SK-N-MC (cell line): ENCODE results near the gene ADK.

Experiments used
- DNase-seq: peaks from one replicate; pipeline ENCODE4 v3.0.0-alpha.2; 2011; ENCODE audit warnings: low read depth, low spot score
- H3K27ac ChIP-seq: fragments of 200-600 bp; sonication (generic); 2 replicates; pipeline ENCODE4 v1.5.1; 2016; ENCODE audit warnings: mixed run types
- H3K36me3 ChIP-seq: fragments of 200-600 bp; sonication (generic); 2 replicates; pipeline ENCODE4 v1.6.1; 2017; ENCODE audit warnings: antibody characterized with exemption, low read length, mixed read lengths; ENCODE audit not compliant: insufficient read depth
- H3K4me3 ChIP-seq: fragments of 200-600 bp; sonication (generic); 2 replicates; pipeline ENCODE4 v1.5.1; 2016
- H3K9ac ChIP-seq: fragments of 200-600 bp; sonication (generic); 2 replicates; pipeline ENCODE4 v1.8.0; 2017; ENCODE audit warnings: mixed run types, mixed read lengths; ENCODE audit not compliant: insufficient read length
- H3K9me3 ChIP-seq: fragments of 200-600 bp; sonication (generic); 2 replicates; pipeline ENCODE4 v1.6.1; 2017; ENCODE audit warnings: low read depth, mild to moderate bottlenecking, antibody characterized with exemption, low read length, moderate library complexity, mixed read lengths
- EZH2 ChIP-seq: fragments of 200-600 bp; sonication (generic); IDR thresholded peaks from one replicate; pipeline ENCODE4 v1.6.1; 2017; ENCODE audit warnings: antibody characterized with exemption
- FOXP2 ChIP-seq: optimal IDR thresholded peaks from 2 replicates; pipeline ENCODE3; 2011; ENCODE audit warnings: mild to moderate bottlenecking, moderate library complexity; ENCODE audit not compliant: insufficient read depth; ENCODE audit errors: extremely low read length, control extremely low read depth
- POLR2AphosphoS5 ChIP-seq: IDR thresholded peaks from 2 replicates; pipeline ENCODE4 v1.6.1; 2012; ENCODE audit warnings: mild to moderate bottlenecking, low read depth, low read length, borderline replicate concordance

Gene ADK

GRCh38 chr10:74322141-74322540 is 171.1 kb downstream of the ADK start:
- Histone ChIP-seq H3K4me3 (no peak overlapping the region), H3K9ac (no peak overlapping the region), H3K27ac (no peak overlapping the region), H3K9me3 (no peaks in the 10 kb centered on the region), H3K36me3 (no peaks in the 10 kb centered on the region)
- TF ChIP-seq FOXP2 (no peak), POLR2AphosphoS5 (no peak), EZH2 (no peak)
- DNase-seq = no peak

- Histone ChIP-seq H3K9ac (no peak overlapping the region), H3K36me3 (no peaks in the 10 kb centered on the region)
- no peak for DNase-seq
Observed at GRCh38 chr10:74322565-74322964, 171.5 kb downstream of the ADK start.

GRCh38 chr10:74328388-74328787 is 177.4 kb downstream of the ADK start:
- no peak overlapping the region for H3K9ac ChIP-seq
- no peaks in the 10 kb centered on the region for H3K9me3 ChIP-seq
- TF ChIP-seq EZH2 = no peak
- TF ChIP-seq POLR2AphosphoS5 = no peak
- no peak for TF ChIP-seq FOXP2
- H3K36me3 ChIP-seq = no peaks in the 10 kb centered on the region
- no peak overlapping the region for H3K27ac ChIP-seq
- DNase-seq = no peak
- H3K4me3 ChIP-seq = no peak overlapping the region

More at GRCh38 chr10:74322565-74322964, 171.5 kb downstream of the ADK start:
- Histone ChIP-seq H3K9me3 (no peaks in the 10 kb centered on the region), H3K27ac (no peak overlapping the region), H3K4me3 (no peak overlapping the region)
- no peak for TF ChIP-seq POLR2AphosphoS5
- no peak for TF ChIP-seq EZH2
- TF ChIP-seq FOXP2 = no peak

- H3K4me3 ChIP-seq = no peak overlapping the region
Observed at GRCh38 chr10:74329873-74330272, 178.9 kb downstream of the ADK start.

GRCh38 chr10:74330646-74331045 is 179.6 kb downstream of the ADK start:
- TF ChIP-seq FOXP2 = no peak
- TF ChIP-seq POLR2AphosphoS5 = no peak
- no peak for TF ChIP-seq EZH2
- Histone ChIP-seq H3K9ac (no peak overlapping the region), H3K36me3 (no peaks in the 10 kb centered on the region), H3K9me3 (no peaks in the 10 kb centered on the region), H3K4me3 (no peak overlapping the region), H3K27ac (no peak overlapping the region)
- no peak for DNase-seq

More at GRCh38 chr10:74329873-74330272, 178.9 kb downstream of the ADK start:
- Histone ChIP-seq H3K27ac (no peak overlapping the region), H3K9me3 (no peaks in the 10 kb centered on the region), H3K36me3 (no peaks in the 10 kb centered on the region), H3K9ac (no peak overlapping the region)
- DNase-seq = no peak
- TF ChIP-seq POLR2AphosphoS5 (no peak), FOXP2 (no peak), EZH2 (no peak)

- no peak for DNase-seq
Observed at GRCh38 chr10:74332398-74332797, 181.4 kb downstream of the ADK start.

GRCh38 chr10:74333174-74333573 is 182.2 kb downstream of the ADK start:
- no peak for DNase-seq
- no peaks in the 10 kb centered on the region for H3K36me3 ChIP-seq
- H3K27ac ChIP-seq = peak overlapping the region; percentile 78
- no peaks in the 10 kb centered on the region for H3K9me3 ChIP-seq
- H3K9ac ChIP-seq = no peak overlapping the region
- TF ChIP-seq EZH2 (no peak), POLR2AphosphoS5 (no peak), FOXP2 (no peak)
- H3K4me3 ChIP-seq = peak overlapping the region; percentile 19; the same call in 1 of the 2 replicates

More at GRCh38 chr10:74332398-74332797, 181.4 kb downstream of the ADK start:
- H3K4me3 ChIP-seq = no peak overlapping the region
- no peaks in the 10 kb centered on the region for H3K9me3 ChIP-seq
- no peaks in the 10 kb centered on the region for H3K36me3 ChIP-seq
- H3K27ac ChIP-seq = peak overlapping the region; percentile 78
- H3K9ac ChIP-seq = no peak overlapping the region
- TF ChIP-seq FOXP2 = no peak
- TF ChIP-seq EZH2 = no peak
- no peak for TF ChIP-seq POLR2AphosphoS5

- Histone ChIP-seq H3K36me3 (no peaks in the 10 kb centered on the region), H3K4me3 (no peak overlapping the region), H3K9ac (no peak overlapping the region), H3K27ac (no peak overlapping the region), H3K9me3 (no peaks in the 10 kb centered on the region)
- no peak for TF ChIP-seq FOXP2
- no peak for TF ChIP-seq POLR2AphosphoS5
- TF ChIP-seq EZH2 = no peak
- no peak for DNase-seq
Observed at GRCh38 chr10:74334221-74334620, 183.2 kb downstream of the ADK start.

GRCh38 chr10:74335501-74335900 is 184.5 kb downstream of the ADK start:
- Histone ChIP-seq H3K36me3 (no peaks in the 10 kb centered on the region), H3K4me3 (no peak overlapping the region), H3K9me3 (no peaks in the 10 kb centered on the region), H3K27ac (no peak overlapping the region), H3K9ac (no peak overlapping the region)
- no peak for DNase-seq
- TF ChIP-seq FOXP2 (no peak), EZH2 (no peak), POLR2AphosphoS5 (no peak)
